ENCODE measurements around the gene ZBTB20. TPM values are rescaled to one million over a fixed set of nuclear protein-coding genes. Genes with fewer than 3 reads are reported as not detected.

ZBTB20 gene
- total and polyA plus RNA-seq, 12 donors: 2.8 to 167 (median 108) TPM

DNA sequence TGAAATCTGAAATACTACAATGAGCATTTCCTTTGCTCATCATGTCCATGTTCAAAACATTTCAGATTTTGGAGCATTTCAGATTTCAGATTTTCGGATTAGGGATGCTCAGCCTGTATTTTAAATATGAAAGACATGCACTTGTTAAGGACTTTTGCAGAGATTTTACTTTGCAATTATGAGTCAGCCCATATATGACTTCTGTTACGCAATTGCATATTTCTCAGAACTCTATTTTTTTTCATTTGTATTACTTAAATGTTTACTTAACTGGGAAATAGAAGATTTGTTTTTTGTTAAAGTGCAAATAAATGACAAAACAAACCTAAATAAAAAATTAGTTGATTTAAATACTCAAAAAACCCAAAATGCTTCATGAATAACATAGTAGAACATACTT is 376.2 kb downstream of the ZBTB20 start:
- Histone ChIP-seq H3K36me3 (replicated peaks in 1 of 2) (no peaks in the 10 kb centered on the region), H3K27ac (no peak overlapping the region), H3K4me1 (replicated peaks in 1 of 2) (peaks cover 0 to 5% of the 10 kb centered on the region in 2 donors), H3K27me3 (no peaks in the 10 kb centered on the region), H3K4me3 (no peak overlapping the region), H3K9me3 (replicated peaks in 1 of 3) (peaks cover 0 to 5% (median 0%) of the 10 kb centered on the region in 3 donors)
- DNase-seq: no peak
- WGBS, 4 donors: 94 to 98% (median 96%) methylated on average over 2 of the region's 2 CpGs
- intact Hi-C loops (cut with DNase I): no loop called here
- TF ChIP-seq, protein P1, sequence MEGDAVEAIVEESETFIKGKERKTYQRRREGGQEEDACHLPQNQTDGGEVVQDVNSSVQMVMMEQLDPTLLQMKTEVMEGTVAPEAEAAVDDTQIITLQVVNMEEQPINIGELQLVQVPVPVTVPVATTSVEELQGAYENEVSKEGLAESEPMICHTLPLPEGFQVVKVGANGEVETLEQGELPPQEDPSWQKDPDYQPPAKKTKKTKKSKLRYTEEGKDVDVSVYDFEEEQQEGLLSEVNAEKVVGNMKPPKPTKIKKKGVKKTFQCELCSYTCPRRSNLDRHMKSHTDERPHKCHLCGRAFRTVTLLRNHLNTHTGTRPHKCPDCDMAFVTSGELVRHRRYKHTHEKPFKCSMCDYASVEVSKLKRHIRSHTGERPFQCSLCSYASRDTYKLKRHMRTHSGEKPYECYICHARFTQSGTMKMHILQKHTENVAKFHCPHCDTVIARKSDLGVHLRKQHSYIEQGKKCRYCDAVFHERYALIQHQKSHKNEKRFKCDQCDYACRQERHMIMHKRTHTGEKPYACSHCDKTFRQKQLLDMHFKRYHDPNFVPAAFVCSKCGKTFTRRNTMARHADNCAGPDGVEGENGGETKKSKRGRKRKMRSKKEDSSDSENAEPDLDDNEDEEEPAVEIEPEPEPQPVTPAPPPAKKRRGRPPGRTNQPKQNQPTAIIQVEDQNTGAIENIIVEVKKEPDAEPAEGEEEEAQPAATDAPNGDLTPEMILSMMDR (IDR thresholded peaks at IDR 0.05): no peak
- TF ChIP-seq POLR2A (IDR thresholded peaks at IDR 0.05): no peak

DNA sequence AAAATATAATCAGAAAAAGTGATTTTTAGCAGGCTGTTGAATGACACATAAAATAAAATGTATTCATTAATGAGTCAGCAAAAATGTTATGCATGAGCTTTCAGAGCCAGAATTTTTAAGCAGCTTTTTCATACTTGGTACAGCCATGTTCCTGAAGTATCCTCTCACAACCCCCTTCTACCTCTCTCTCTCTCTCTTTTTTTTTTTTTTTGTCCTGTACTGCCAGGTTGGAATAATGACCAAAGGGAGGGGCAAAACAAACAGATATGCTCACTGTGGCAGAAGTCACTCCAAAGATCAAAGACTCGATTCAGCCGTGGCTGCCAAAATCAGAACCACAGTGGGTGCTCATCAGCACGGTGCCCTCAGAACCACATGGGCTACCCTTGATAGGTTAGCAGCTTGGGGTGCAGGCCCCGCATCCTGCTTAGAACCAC is 383.0 kb downstream of the ZBTB20 start:
- intact Hi-C loops (cut with DNase I): no loop called here
- peaks cover 0 to 25% of the 10 kb centered on the region in 2 donors for H3K4me1 ChIP-seq (replicated peaks in 1 of 2)
- H3K9me3 ChIP-seq (replicated peaks in 1 of 3): no peaks in the 10 kb centered on the region
- no peaks in the 10 kb centered on the region for H3K36me3 ChIP-seq (replicated peaks in 1 of 2)
- no peak overlapping the region for H3K27ac ChIP-seq
- TF ChIP-seq POLR2A (IDR thresholded peaks at IDR 0.05): no peak
- TF ChIP-seq, protein P1 (IDR thresholded peaks at IDR 0.05): no peak
- no peak for DNase-seq
- H3K4me3 ChIP-seq: no peak overlapping the region
- no peaks in the 10 kb centered on the region for H3K27me3 ChIP-seq
- 53 to 71% (median 58%) methylated on average over 4 of the region's 4 CpGs for WGBS, 4 donors

DNA sequence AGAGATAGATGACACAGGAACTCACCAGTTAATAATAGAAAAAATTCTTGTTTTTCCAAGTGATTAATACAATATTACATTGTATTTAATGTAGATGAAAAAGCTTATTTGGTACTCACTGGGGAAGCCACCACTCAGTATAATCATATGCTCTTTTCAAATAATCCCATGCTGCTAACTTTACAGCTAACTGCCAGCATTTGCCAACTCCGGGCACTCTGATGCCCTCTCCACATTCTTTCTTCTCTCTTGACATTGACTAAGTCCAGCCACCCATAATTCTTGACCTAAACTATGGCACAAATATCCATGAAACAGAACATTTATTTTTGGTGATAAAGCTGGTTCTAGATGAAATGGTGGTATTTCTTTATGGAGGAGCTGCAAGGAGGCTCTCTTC is 384.9 kb downstream of the ZBTB20 start:
- H3K4me1 ChIP-seq (replicated peaks in 1 of 2): peaks cover 0 to 34% of the 10 kb centered on the region in 2 donors

DNA sequence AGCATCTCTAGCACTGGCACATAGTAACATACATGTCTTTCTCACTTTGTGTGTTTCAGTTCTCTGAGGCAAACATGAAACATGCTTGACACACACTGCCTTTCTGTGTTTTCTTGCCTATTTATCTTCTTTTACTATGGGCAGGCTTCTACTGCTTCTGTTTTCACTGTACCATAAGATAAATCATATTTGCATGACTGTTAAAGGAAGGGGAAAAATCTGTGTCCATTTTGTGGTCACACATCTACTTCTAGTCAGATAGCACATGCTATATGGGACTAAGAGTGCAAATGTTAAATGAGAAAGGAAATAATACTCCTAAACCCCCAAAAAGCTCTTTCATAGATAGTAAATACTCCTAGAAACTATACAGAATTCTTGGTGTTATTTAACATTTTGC is 386.4 kb downstream of the ZBTB20 start:
- TF ChIP-seq, protein P1 (IDR thresholded peaks at IDR 0.05): no peak
- TF ChIP-seq POLR2A (IDR thresholded peaks at IDR 0.05): no peak
- Histone ChIP-seq H3K9me3 (replicated peaks in 1 of 3) (no peaks in the 10 kb centered on the region), H3K4me1 (replicated peaks in 1 of 2) (peaks cover 0 to 42% of the 10 kb centered on the region in 2 donors), H3K27me3 (no peaks in the 10 kb centered on the region), H3K4me3 (no peak overlapping the region), H3K36me3 (replicated peaks in 1 of 2) (no peaks in the 10 kb centered on the region), H3K27ac (no peak overlapping the region)
- no peak for DNase-seq
- intact Hi-C loops (cut with DNase I): no loop called here

More for the DNA sequence above, 384.9 kb downstream of the ZBTB20 start:
- no peak overlapping the region for H3K27ac ChIP-seq
- H3K36me3 ChIP-seq (replicated peaks in 1 of 2): no peaks in the 10 kb centered on the region
- no peak for DNase-seq
- H3K9me3 ChIP-seq (replicated peaks in 1 of 3): no peaks in the 10 kb centered on the region
- intact Hi-C loops (cut with DNase I): no loop called here
- TF ChIP-seq POLR2A (IDR thresholded peaks at IDR 0.05): no peak
- TF ChIP-seq, protein P1 (IDR thresholded peaks at IDR 0.05): no peak
- 79 to 93% (median 87%) methylated on average over 1 of the region's 1 CpG for WGBS, 4 donors
- H3K4me3 ChIP-seq: no peak overlapping the region
- no peaks in the 10 kb centered on the region for H3K27me3 ChIP-seq
